H9 (cell line): Measurements from ENCODE around the gene ENTPD6. TPM values are rescaled to one million over a fixed set of nuclear protein-coding genes. Genes with fewer than 3 reads are reported as not detected.

Experiments
- DNase-seq: peaks from one replicate; pipeline ENCODE4 v3.0.0-alpha.2; 2017
- H2AFZ ChIP-seq: one replicate; pipeline ENCODE4 v1.6.1; 2013; ENCODE audit warnings: mild to moderate bottlenecking, low read length, control low read depth, moderate library complexity
- H2AK5ac ChIP-seq: 2 replicates; pipeline ENCODE4 v1.6.1; 2013; ENCODE audit warnings: low read length, control low read depth, mixed read lengths; ENCODE audit not compliant: insufficient read length
- H2BK120ac ChIP-seq: one replicate; pipeline ENCODE4 v1.6.1; 2013; ENCODE audit warnings: low read depth, mild to moderate bottlenecking, low read length, control low read depth, inconsistent platforms; ENCODE audit not compliant: poor library complexity, severe bottlenecking
- H2BK12ac ChIP-seq: 2 replicates; pipeline ENCODE4 v1.6.1; 2013; ENCODE audit warnings: low read length, control low read depth, mixed read lengths, low read depth; ENCODE audit not compliant: insufficient read length
- H2BK15ac ChIP-seq: 2 replicates; pipeline ENCODE4 v1.6.1; 2013; ENCODE audit warnings: low read depth, low read length, control low read depth
- H2BK20ac ChIP-seq: one replicate; pipeline ENCODE4 v1.6.1; 2013; ENCODE audit warnings: low read depth, mild to moderate bottlenecking, low read length, control low read depth, inconsistent platforms; ENCODE audit not compliant: poor library complexity, severe bottlenecking
- H2BK5ac ChIP-seq: 2 replicates; pipeline ENCODE4 v1.6.1; 2013; ENCODE audit warnings: low read length, control low read depth, mixed read lengths; ENCODE audit not compliant: insufficient read length
- H3K14ac ChIP-seq: 2 replicates; pipeline ENCODE4 v1.6.1; 2013; ENCODE audit warnings: low read length, control low read depth; ENCODE audit not compliant: insufficient read depth
- H3K18ac ChIP-seq: 2 replicates; pipeline ENCODE4 v1.6.1; 2013; ENCODE audit warnings: low read depth, mild to moderate bottlenecking, mixed read lengths, low read length, control low read depth; ENCODE audit not compliant: insufficient read length
- H3K23ac ChIP-seq: 2 replicates; pipeline ENCODE4 v1.6.1; 2013; ENCODE audit warnings: low read length, control low read depth, mixed read lengths, low read depth; ENCODE audit not compliant: insufficient read length
- H3K23me2 ChIP-seq: 2 replicates; pipeline ENCODE4 v1.6.1; 2013; ENCODE audit warnings: low read depth, mild to moderate bottlenecking, mixed read lengths, low read length, control low read depth; ENCODE audit not compliant: insufficient read length, poor library complexity, severe bottlenecking
- H3K27ac ChIP-seq: 2 replicates; pipeline ENCODE4 v1.5.1; 2013; ENCODE audit warnings: low read length, control low read depth, mixed read lengths, low read depth; ENCODE audit not compliant: insufficient read length
- H3K27me3 ChIP-seq: 2 replicates; pipeline ENCODE4 v1.6.1; 2013; ENCODE audit warnings: low read length, control low read depth, inconsistent platforms; ENCODE audit not compliant: insufficient read depth
- H3K4ac ChIP-seq: 2 replicates; pipeline ENCODE4 v1.6.1; 2013; ENCODE audit warnings: low read depth, mild to moderate bottlenecking, control low read depth, inconsistent platforms, low read length, moderate library complexity
- H3K4me1 ChIP-seq: 2 replicates; pipeline ENCODE4 v1.6.1; 2013; ENCODE audit warnings: low read length, control low read depth, inconsistent platforms; ENCODE audit not compliant: insufficient read depth
- H3K4me2 ChIP-seq: 2 replicates; pipeline ENCODE4 v1.6.1; 2013; ENCODE audit warnings: low read length, control low read depth, mixed read lengths; ENCODE audit not compliant: insufficient read length, insufficient read depth
- H3K56ac ChIP-seq: 2 replicates; pipeline ENCODE4 v1.6.1; 2013; ENCODE audit warnings: low read depth, mild to moderate bottlenecking, mixed read lengths, low read length, control low read depth; ENCODE audit not compliant: insufficient read length
- H3K79me1 ChIP-seq: 2 replicates; pipeline ENCODE4 v1.6.1; 2013; ENCODE audit warnings: low read depth, mild to moderate bottlenecking, moderate library complexity, low read length, control low read depth, inconsistent platforms; ENCODE audit not compliant: insufficient read depth, poor library complexity, severe bottlenecking
- H3K79me2 ChIP-seq: 2 replicates; pipeline ENCODE4 v1.6.1; 2013; ENCODE audit warnings: low read length, control low read depth, inconsistent platforms; ENCODE audit not compliant: insufficient read depth
- H3K9ac ChIP-seq: 2 replicates; pipeline ENCODE4 v1.6.1; 2013; ENCODE audit warnings: low read length, control low read depth, mixed read lengths; ENCODE audit not compliant: insufficient read length; ENCODE audit errors: extremely low read depth
- H3K9me3 ChIP-seq: one replicate; pipeline ENCODE4 v1.6.1; 2013; ENCODE audit warnings: low read depth, low read length, inconsistent platforms; ENCODE audit not compliant: control insufficient read depth
- H3T11ph ChIP-seq: one replicate; pipeline ENCODE4 v1.6.1; 2013; ENCODE audit warnings: mild to moderate bottlenecking, low read length, control low read depth, inconsistent platforms
- H4K20me1 ChIP-seq: one replicate; pipeline ENCODE4 v1.6.1; 2013; ENCODE audit not compliant: control insufficient read depth, insufficient read length, insufficient read depth
- H4K5ac ChIP-seq: 2 replicates; pipeline ENCODE4 v1.6.1; 2013; ENCODE audit warnings: low read depth, mild to moderate bottlenecking, mixed read lengths, low read length, control low read depth; ENCODE audit not compliant: insufficient read length
- H4K8ac ChIP-seq: replicated peaks from 2 replicates; pipeline ENCODE4 v1.6.1; 2013; ENCODE audit warnings: low read length, control low read depth, mixed read lengths, low read depth; ENCODE audit not compliant: insufficient read length
- H4K91ac ChIP-seq: 2 replicates; pipeline ENCODE4 v1.6.1; 2013; ENCODE audit warnings: low read depth, mild to moderate bottlenecking, moderate library complexity, mixed read lengths, low read length, control low read depth; ENCODE audit not compliant: insufficient read length
- H3K27ac Mint-ChIP-seq, 3 experiments: 2 replicates in 2 of 3; 3 replicates in 1 of 3; pipeline ENCODE4 v1.8.0; 2020 to 2021; ENCODE audit warnings: mixed read lengths in 3 of 3, mild to moderate bottlenecking in 1 of 3, moderate library complexity in 1 of 3
- H3K27me3 Mint-ChIP-seq: 2 replicates; pipeline ENCODE4 v1.8.0; 2021; ENCODE audit warnings: low read depth, mild to moderate bottlenecking, moderate library complexity, mixed read lengths
- H3K36me3 Mint-ChIP-seq, 3 experiments: 2 replicates in 2 of 3; 3 replicates in 1 of 3; pipeline ENCODE4 v1.8.0; 2020 to 2021; ENCODE audit warnings: low read depth in 3 of 3, mixed read lengths in 3 of 3; ENCODE audit not compliant: insufficient read depth in 1 of 3
- H3K4me1 Mint-ChIP-seq, 2 experiments: 2 replicates each; pipeline ENCODE4 v1.8.0; 2020; ENCODE audit warnings: mixed read lengths in 2 of 2
- H3K4me3 Mint-ChIP-seq, 2 experiments: 2 replicates in 1 of 2; 3 replicates in 1 of 2; pipeline ENCODE4 v1.8.0; 2020 to 2021; ENCODE audit warnings: mild to moderate bottlenecking in 2 of 2, mixed read lengths in 2 of 2, moderate library complexity in 1 of 2
- H3K9me3 Mint-ChIP-seq, 2 experiments: 2 replicates in 1 of 2; 3 replicates in 1 of 2; pipeline ENCODE4 v1.8.0; 2020; ENCODE audit warnings: mild to moderate bottlenecking in 2 of 2, mixed read lengths in 2 of 2, moderate library complexity in 1 of 2
- WGBS: extraction: QIAGEN DNeasy Blood & Tissue Kit; methylation state at CpG from one replicate; pipeline ENCODE4 v1.1.7; 2013; ENCODE audit warnings: missing lambda C conversion rate, low lambda C conversion rate, mixed read lengths; ENCODE audit not compliant: insufficient read length; ENCODE audit errors: extremely low coverage; 5-methylcytosine and 5-hydroxymethylcytosine counted together
- total RNA-seq: library from RNA; stranded (reverse); gene quantifications from 2 replicates; pipeline ENCODE4 v1.2.1, GENCODE V29; 2021
- TF ChIP-seq, protein P1 (sequence below): fragments of 200-600 bp; sonication (generic); conservative IDR thresholded peaks from 3 replicates; pipeline ENCODE4 v1.8.0; 2021; ENCODE audit warnings: antibody characterized with exemption, mild to moderate bottlenecking

The ENTPD6 gene
- total RNA-seq, 1 experiment from 2014 or later, result 57.4 TPM

- Histone ChIP-seq H3K23ac (no peak overlapping the region), H4K5ac (no peak overlapping the region), H3K14ac (no peak overlapping the region), H4K91ac (no peak overlapping the region), H3K18ac (no peak overlapping the region), H4K8ac (no peak overlapping the region), H3K9ac (no peak overlapping the region), H2BK5ac (no peak overlapping the region), H3K27ac (no peak overlapping the region), H3K23me2 (no peaks in the 10 kb centered on the region), H3K56ac (no peak overlapping the region), H3K9me3 (no peaks in the 10 kb centered on the region), H3K27me3 (no peaks in the 10 kb centered on the region), H2AK5ac (no peak overlapping the region), H4K20me1 (no peaks in the 10 kb centered on the region), H2AFZ (no peak overlapping the region), H3K79me2 (no peaks in the 10 kb centered on the region), H3K4ac (no peak overlapping the region), H2BK20ac (no peak overlapping the region), H3K79me1 (no peaks in the 10 kb centered on the region), H3T11ph (no peak overlapping the region), H2BK12ac (no peak overlapping the region), H3K4me2 (no peak overlapping the region), H2BK120ac (no peak overlapping the region), H3K4me1 (no peaks in the 10 kb centered on the region), H2BK15ac (no peak overlapping the region)
- Mint-ChIP-seq H3K36me3 (no peaks in the 10 kb centered on the region), H3K4me3 (no peak overlapping the region), H3K9me3 (peaks cover 13 to 17% of the 10 kb centered on the region in 2 experiments; a peak in 4 of 5 replicates), H3K27me3 (peaks cover 5% of the 10 kb centered on the region), H3K27ac (no peak overlapping the region), H3K4me1 (no peaks in the 10 kb centered on the region)
- WGBS, result no CpG with 5 or more reads among the region's 3 CpGs
- TF ChIP-seq, protein P1, sequence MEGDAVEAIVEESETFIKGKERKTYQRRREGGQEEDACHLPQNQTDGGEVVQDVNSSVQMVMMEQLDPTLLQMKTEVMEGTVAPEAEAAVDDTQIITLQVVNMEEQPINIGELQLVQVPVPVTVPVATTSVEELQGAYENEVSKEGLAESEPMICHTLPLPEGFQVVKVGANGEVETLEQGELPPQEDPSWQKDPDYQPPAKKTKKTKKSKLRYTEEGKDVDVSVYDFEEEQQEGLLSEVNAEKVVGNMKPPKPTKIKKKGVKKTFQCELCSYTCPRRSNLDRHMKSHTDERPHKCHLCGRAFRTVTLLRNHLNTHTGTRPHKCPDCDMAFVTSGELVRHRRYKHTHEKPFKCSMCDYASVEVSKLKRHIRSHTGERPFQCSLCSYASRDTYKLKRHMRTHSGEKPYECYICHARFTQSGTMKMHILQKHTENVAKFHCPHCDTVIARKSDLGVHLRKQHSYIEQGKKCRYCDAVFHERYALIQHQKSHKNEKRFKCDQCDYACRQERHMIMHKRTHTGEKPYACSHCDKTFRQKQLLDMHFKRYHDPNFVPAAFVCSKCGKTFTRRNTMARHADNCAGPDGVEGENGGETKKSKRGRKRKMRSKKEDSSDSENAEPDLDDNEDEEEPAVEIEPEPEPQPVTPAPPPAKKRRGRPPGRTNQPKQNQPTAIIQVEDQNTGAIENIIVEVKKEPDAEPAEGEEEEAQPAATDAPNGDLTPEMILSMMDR, result no peak
- DNase-seq, result no peak
These were observed 35.0 kb upstream of the ENTPD6 start for GRCh38 chr20:25160467-25160866.
